HepG2 (cell line): ENCODE data around the gene ELP4. TPM values are rescaled to one million over a fixed set of nuclear protein-coding genes. Genes with fewer than 3 reads are reported as not detected.

Source experiments
- ATAC-seq: fragments of 200-7000 bp; cut with Tn5 transposase; 3 replicates; pipeline ENCODE4 v1.9.1; 2020; ENCODE audit warnings: mild to moderate bottlenecking, moderate library complexity
- BruUV-seq: library from RNA; stranded (reverse); fragments of 400-500 nt; replicated peaks from 2 replicates; lab custom pipeline; 2021; lab: Mats Ljungman, UMichigan
- CTCF ChIA-PET: fragments of 300-600 bp; formaldehyde crosslinking; extraction: SDS; loops from one replicate; lab custom pipeline; 2021; ENCODE audit warnings: low total read pairs, inconsistent platforms, low intra/inter-chr PET ratio; lab: Yijun Ruan, JAX
- POLR2A ChIA-PET: fragments of 350-600 bp; sonication (Branson Sonifier 250); formaldehyde crosslinking; loops from one replicate; lab custom pipeline; 2020; ENCODE audit warnings: antibody characterized with exemption, inconsistent platforms; lab: Yijun Ruan, JAX
- DNase-seq: peaks from one replicate; pipeline ENCODE4 v3.0.0-alpha.2; 2015; ENCODE audit warnings: low spot score
- FAIRE-seq: peaks from 3 replicates; lab custom pipeline; 2011; peaks lifted over from hg19 to GRCh38; lab: Jason Lieb, UNC
- H2AFZ ChIP-seq: one replicate; pipeline ENCODE4 v1.6.1; 2011; ENCODE audit warnings: low read length, inconsistent platforms
- H3K27ac ChIP-seq: fragments of 300-600 bp; 3 replicates; pipeline ENCODE4 v1.8.0; 2011; ENCODE audit warnings: mixed run types, mild to moderate bottlenecking, mixed read lengths, low read length, inconsistent platforms; ENCODE audit not compliant: insufficient read depth; ENCODE audit errors: extremely low read length
- H3K27me3 ChIP-seq, 2 experiments: fragments of 200-600 bp in 1 of 2; 2 replicates in 1 of 2; 3 replicates in 1 of 2; pipeline versions ENCODE4 v1.6.0 to v1.8.0; 2011; ENCODE audit warnings: low read length in 2 of 2, mild to moderate bottlenecking in 2 of 2, moderate library complexity in 2 of 2, inconsistent platforms in 1 of 2; ENCODE audit not compliant: insufficient read depth in 2 of 2, control insufficient read depth in 1 of 2
- H3K36me3 ChIP-seq, 2 experiments: fragments of 200-600 bp in 1 of 2; replicated peaks in 1 of 2; 2 replicates in 1 of 2; 3 replicates in 1 of 2; pipeline versions ENCODE4 v1.5.1 to v1.8.0; 2011; ENCODE audit warnings: low read length in 2 of 2, inconsistent platforms in 1 of 2; ENCODE audit not compliant: insufficient read depth in 2 of 2, control insufficient read depth in 1 of 2
- H3K4me1 ChIP-seq: 2 replicates; pipeline ENCODE4 v1.5.1; 2012; ENCODE audit warnings: low read length, inconsistent platforms; ENCODE audit not compliant: insufficient read depth
- H3K4me2 ChIP-seq: 2 replicates; pipeline ENCODE4 v1.6.0; 2011; ENCODE audit warnings: low read depth, low read length, inconsistent platforms
- H3K4me3 ChIP-seq, 3 experiments: fragments of 200-600 bp in 1 of 3; sonication (generic), shearing (Covaris generic) in 1 of 3; replicated peaks in 1 of 3; 2 replicates each; pipeline ENCODE4 v1.5.1; 2011 to 2016; ENCODE audit warnings: low read length in 3 of 3, inconsistent platforms in 2 of 3, low read depth in 2 of 3, mild to moderate bottlenecking in 2 of 3, control low read depth in 1 of 3, mixed read lengths in 1 of 3; ENCODE audit not compliant: insufficient read depth in 1 of 3
- H3K79me2 ChIP-seq: one replicate; pipeline ENCODE4 v1.6.1; 2011; ENCODE audit warnings: low read length, inconsistent platforms; ENCODE audit not compliant: insufficient read depth
- H3K9ac ChIP-seq: 2 replicates; pipeline ENCODE4 v1.6.0; 2011; ENCODE audit warnings: mild to moderate bottlenecking, low read depth, low read length, inconsistent platforms; ENCODE audit not compliant: insufficient read depth
- H3K9me3 ChIP-seq: 2 replicates; pipeline ENCODE4 v1.5.1; 2012; ENCODE audit warnings: mild to moderate bottlenecking, low read length
- H4K20me1 ChIP-seq: 2 replicates; pipeline ENCODE4 v1.6.0; 2011; ENCODE audit warnings: inconsistent platforms, mild to moderate bottlenecking, low read length, moderate library complexity; ENCODE audit not compliant: insufficient read depth
- ARNTL ChIP-seq: sonication (generic); formaldehyde crosslinking; IDR thresholded peaks from 2 replicates; pipeline ENCODE4 v1.4.0; 2020; ENCODE audit warnings: mild to moderate bottlenecking, missing genetic modification reagents
- ATF6 ChIP-seq: sonication (generic); formaldehyde crosslinking; conservative IDR thresholded peaks from 2 replicates; pipeline ENCODE4 v1.4.0; 2020; ENCODE audit warnings: missing genetic modification reagents
- BRCA1 ChIP-seq: sonication (generic); formaldehyde crosslinking; IDR thresholded peaks from 2 replicates; pipeline ENCODE4 v1.4.0; 2020; ENCODE audit warnings: missing genetic modification reagents
- CREB3 ChIP-seq: sonication (generic); formaldehyde crosslinking; IDR thresholded peaks from 2 replicates; pipeline ENCODE4 v1.5.0; 2020; ENCODE audit warnings: missing genetic modification reagents
- ELF4 ChIP-seq: sonication (generic); formaldehyde crosslinking; IDR thresholded peaks from 2 replicates; pipeline ENCODE4 v1.5.0; 2020; ENCODE audit warnings: missing genetic modification reagents, mild to moderate bottlenecking, moderate library complexity, borderline replicate concordance
- HCFC1 ChIP-seq: fragments of 150-350 bp; IDR thresholded peaks from 2 replicates; pipeline ENCODE4 v1.6.1; 2014; ENCODE audit warnings: low read depth, low read length
- HNF4G ChIP-seq, 2 experiments: sonication (generic) in 1 of 2; formaldehyde crosslinking in 1 of 2; IDR thresholded peaks; 2 replicates each; pipeline versions ENCODE4 v1.4.0 to v1.6.1; 2011 to 2020; ENCODE audit warnings: borderline replicate concordance in 2 of 2, low read depth in 2 of 2, mild to moderate bottlenecking in 2 of 2, low read length in 1 of 2, missing genetic modification reagents in 1 of 2, moderate library complexity in 1 of 2
- IRX3 ChIP-seq: sonication (generic); formaldehyde crosslinking; IDR thresholded peaks from 2 replicates; pipeline ENCODE4 v1.8.1; 2023; ENCODE audit warnings: mild to moderate bottlenecking, low read depth, missing genetic modification reagents, borderline replicate concordance
- MTF1 ChIP-seq: sonication (generic); formaldehyde crosslinking; IDR thresholded peaks from 2 replicates; pipeline ENCODE4 v1.5.0; 2020; ENCODE audit warnings: missing genetic modification reagents
- RBAK ChIP-seq: sonication (generic); formaldehyde crosslinking; IDR thresholded peaks from 2 replicates; pipeline ENCODE4 v1.5.1; 2020; ENCODE audit warnings: mild to moderate bottlenecking, missing genetic modification reagents
- SCMH1 ChIP-seq: sonication (generic); formaldehyde crosslinking; IDR thresholded peaks from 2 replicates; pipeline ENCODE4 v1.9.0; 2021; ENCODE audit warnings: missing genetic modification reagents, mild to moderate bottlenecking, borderline replicate concordance
- SP1 ChIP-seq, 2 experiments: fragments of 450-650 bp in 1 of 2; sonication (generic) in 1 of 2; formaldehyde crosslinking in 1 of 2; IDR thresholded peaks; 2 replicates each; pipeline versions ENCODE4 v1.4.0 to v1.6.1; 2016 to 2020; ENCODE audit warnings: missing genetic modification reagents in 1 of 2
- ZFP82 ChIP-seq: sonication (generic); formaldehyde crosslinking; IDR thresholded peaks from 2 replicates; pipeline ENCODE4 v1.5.1; 2020; ENCODE audit warnings: mild to moderate bottlenecking, missing genetic modification reagents, borderline replicate concordance
- ZNF143 ChIP-seq: sonication (generic); formaldehyde crosslinking; IDR thresholded peaks from 2 replicates; pipeline ENCODE4 v1.4.0; 2020; ENCODE audit warnings: missing genetic modification reagents
- ZNF337 ChIP-seq: sonication (generic); formaldehyde crosslinking; IDR thresholded peaks from 2 replicates; pipeline ENCODE4 v1.5.1; 2020; ENCODE audit warnings: missing genetic modification reagents, low read depth, mild to moderate bottlenecking, borderline replicate concordance
- ZNF350 ChIP-seq: sonication (generic); formaldehyde crosslinking; IDR thresholded peaks from 2 replicates; pipeline ENCODE4 v1.4.0; 2020; ENCODE audit warnings: mild to moderate bottlenecking, low read depth, missing genetic modification reagents, borderline replicate concordance
- ZNF691 ChIP-seq: sonication (generic); formaldehyde crosslinking; IDR thresholded peaks from 2 replicates; pipeline ENCODE4 v1.4.0; 2020; ENCODE audit warnings: missing genetic modification reagents, low read depth, mild to moderate bottlenecking, borderline replicate concordance
- ZNF773 ChIP-seq: sonication (generic); formaldehyde crosslinking; IDR thresholded peaks from 2 replicates; pipeline ENCODE4 v1.4.0; 2020; ENCODE audit warnings: missing genetic modification reagents, borderline replicate concordance
- ZNF781 ChIP-seq: sonication (generic); formaldehyde crosslinking; IDR thresholded peaks from 2 replicates; pipeline ENCODE4 v1.5.1; 2020; ENCODE audit warnings: borderline replicate concordance, mild to moderate bottlenecking, missing genetic modification reagents; ENCODE audit errors: not compliant biosample characterization
- ZSCAN22 ChIP-seq: sonication (generic); formaldehyde crosslinking; IDR thresholded peaks from 2 replicates; pipeline ENCODE4 v1.4.0; 2020; ENCODE audit warnings: mild to moderate bottlenecking, missing genetic modification reagents
- WGBS: methylation state at CpG from one replicate; pipeline ENCODE4 v1.1.6; 2017; ENCODE audit warnings: low lambda C conversion rate; 5-methylcytosine and 5-hydroxymethylcytosine counted together
- in situ Hi-C: cut with HindIII; loops from 2 replicates; pipeline ENCODE4 v1.10.0; 2017; ENCODE audit warnings: low pct_unique_long_range_greater_than_20kb; ENCODE audit not compliant: extremely low pct_ligation_motif_present
- intact Hi-C: fragments of 100-400 bp; cut with micrococcal nuclease; formaldehyde crosslinking; loops from one replicate; pipeline ENCODE4 v1.10.0; 2022; ENCODE audit not compliant: unreplicated experiment
- polyA plus RNA-seq, 8 experiments: library from polyadenylated mRNA; depleted of rRNA in 3 of 8; stranded (reverse) in 7 of 8; unstranded in 1 of 8; fragments of >200 nt; fragmentation: Illumina TruSeq in 4 of 8; extraction: Trizol in 4 of 8; gene quantifications; 2 replicates each; pipeline versions ENCODE4 v1.2.1 to v1.2.3, GENCODE V29; 2011 to 2016; ENCODE audit warnings: low read depth in 4 of 8, missing spikeins in 1 of 8, mixed read lengths in 1 of 8; ENCODE audit not compliant: insufficient read depth in 1 of 8
- total RNA-seq, 5 experiments: library from RNA; depleted of rRNA; stranded (reverse); fragments of >200 nt; fragmentation: Illumina TruSeq; extraction: Trizol; gene quantifications; 2 replicates each; pipeline ENCODE4 v1.2.3, GENCODE V29; 2016; ENCODE audit warnings: low read depth in 1 of 5

The ELP4 gene
- total and polyA plus RNA-seq, 2 of the 13 experiments (the other 11 are each of a cell fraction or from before 2014, with no cell fraction given): 12.8 to 19.1 TPM

GRCh38 chr11:31830406-31830805 is 320.8 kb downstream of the ELP4 start (continued):
- TF ChIP-seq ELF4 (CRISPR knock-in tag) (no peak), SP1 (IDR thresholded peaks at IDR 0.05) (no peak), SP1 (CRISPR knock-in tag; IDR thresholded peaks at IDR 0.05) (no peak), ZNF143 (CRISPR knock-in tag) (no peak)

GRCh38 chr11:31834237-31834636 is 324.7 kb downstream of the ELP4 start:
- no peak overlapping the region for H3K4me2 ChIP-seq
- no peak for FAIRE-seq
- no peak for TF ChIP-seq BRCA1 (CRISPR knock-in tag)
- no peak for TF ChIP-seq ZNF773 (CRISPR knock-in tag)
- no peak for TF ChIP-seq MTF1 (CRISPR knock-in tag)
- no peak for TF ChIP-seq ZNF337 (CRISPR knock-in tag)
- no peak for TF ChIP-seq RBAK (CRISPR knock-in tag)
- TF ChIP-seq SCMH1 (CRISPR knock-in tag): no peak
- TF ChIP-seq ZNF691 (CRISPR knock-in tag): no peak
- TF ChIP-seq ARNTL (CRISPR knock-in tag): no peak
- TF ChIP-seq HNF4G (IDR thresholded peaks at IDR 0.05; ENCODE audit: borderline replicate concordance, low read depth, low read length): no peak
- no peak for TF ChIP-seq HNF4G (CRISPR knock-in tag; IDR thresholded peaks at IDR 0.05; ENCODE audit: borderline replicate concordance, low read depth)
- TF ChIP-seq HCFC1: no peak
- TF ChIP-seq ZFP82 (CRISPR knock-in tag): no peak
- TF ChIP-seq CREB3 (CRISPR knock-in tag): no peak
- TF ChIP-seq IRX3 (CRISPR knock-in tag): no peak
- TF ChIP-seq ZNF350 (CRISPR knock-in tag): no peak
- TF ChIP-seq ZSCAN22: no peak
- no peak for TF ChIP-seq ZNF781 (CRISPR knock-in tag)
- TF ChIP-seq ATF6: no peak
- H3K4me3 ChIP-seq: no peak overlapping the region
- no peak overlapping the region for H3K9ac ChIP-seq
- no TSS peak for BruUV-seq
- 0% methylated on average over 1 of the region's 1 CpG for WGBS
- H3K4me1 ChIP-seq: no peaks in the 10 kb centered on the region
- no peak for DNase-seq
- H3K79me2 ChIP-seq: no peaks in the 10 kb centered on the region
- no peaks in the 10 kb centered on the region for H4K20me1 ChIP-seq
- H2AFZ ChIP-seq: no peak overlapping the region
- peaks cover 0 to 10% of the 10 kb centered on the region in 2 experiments; a peak in 3 of 5 replicates for H3K27me3 ChIP-seq
- no peak overlapping the region for H3K27ac ChIP-seq
- CTCF ChIA-PET: no interaction called here
- in situ Hi-C loops (no loop called here), intact Hi-C loops (no loop called here)
- no peaks in the 10 kb centered on the region for H3K9me3 ChIP-seq
- POLR2A ChIA-PET: no interaction called here
- no peaks in the 10 kb centered on the region for H3K36me3 ChIP-seq
- peak; percentile 47 for ATAC-seq
